ENCODE measurements around the gene CLCN4. TPM values are rescaled to one million over a fixed set of nuclear protein-coding genes. Genes with fewer than 3 reads are reported as not detected.

Gene CLCN4
- total RNA-seq, result 1 to 10 TPM in 1 of 4 donors, under 1 TPM in 1, not detected in 2; 0.79 to 1.1 TPM

- Histone ChIP-seq H3K36me3 (no peaks in the 10 kb centered on the region), H3K9me3 (no peaks in the 10 kb centered on the region), H3K4me1 (peaks cover 0 to 4% (median 0%) of the 10 kb centered on the region in 4 donors), H3K27ac (peak within 1 kb of the TSS; percentile 20 to 43 (median 28)), H3K27me3 (peaks cover 17% of the 10 kb centered on the region), H3K4me3 (peak within 1 kb of the TSS in 3 of 4 donors; percentile 8 to 38 (median 12))
- DNase-seq, result peak; percentile 52
- WGBS, 2 donors (ENCODE audit: low coverage in 1 of 2), result 42 to 61% methylated on average over 2 to 27 of the region's 27 CpGs
- in situ Hi-C loops (cut with MboI; ENCODE audit: low pct_ligation_motif_present in 1 of 4, low pct_unique_long_range_greater_than_20kb in 1 of 4, low sequenced_read_pairs in 3 of 4) (no loop called here), intact Hi-C loops (cut with DNase I; ENCODE audit: low total_unique reads) (no loop called here)
- TF ChIP-seq POLR2A (IDR thresholded peaks at IDR 0.05) (no peak), CTCF (IDR thresholded peaks at IDR 0.05) (no peak), POLR2AphosphoS5 (IDR thresholded peaks at IDR 0.05) (no peak), EP300 (IDR thresholded peaks at IDR 0.05; ENCODE audit: low read depth) (no peak)
Observed at GRCh38 chrX:10156199-10157031, at the start of gene CLCN4. TSS of gene CLCN4 (plus strand) at chrX:10156975. CDS start at chrX:10185033, 28,058 bp downstream.

- DNase-seq, result no peak
- H3K4me1 ChIP-seq, result peaks cover 0 to 54% (median 8%) of the 10 kb centered on the region in 4 donors
- intact Hi-C loops (cut with DNase I; ENCODE audit: low total_unique reads), result no loop called here
- H3K27ac ChIP-seq, result peak overlapping the region; percentile 33 to 77 (median 73)
- no peaks in the 10 kb centered on the region for H3K36me3 ChIP-seq
- WGBS, 2 donors (ENCODE audit: low coverage in 1 of 2), result 76 to 79% methylated on average over 2 of the region's 2 CpGs
- H3K9me3 ChIP-seq, result no peaks in the 10 kb centered on the region
- no peak for TF ChIP-seq CTCF (IDR thresholded peaks at IDR 0.05)
- TF ChIP-seq POLR2AphosphoS5 (IDR thresholded peaks at IDR 0.05), result no peak
- no peak for TF ChIP-seq EP300 (IDR thresholded peaks at IDR 0.05; ENCODE audit: low read depth)
- TF ChIP-seq POLR2A (IDR thresholded peaks at IDR 0.05), result no peak
- in situ Hi-C loops (cut with MboI; ENCODE audit: low pct_ligation_motif_present in 1 of 4, low pct_unique_long_range_greater_than_20kb in 1 of 4, low sequenced_read_pairs in 3 of 4), result loop anchor here in 2 of 4 donors (25.0 kb wide), 1 partner anchor 220 kb away; no protein-coding TSS in a partner anchor
- no peaks in the 10 kb centered on the region for H3K27me3 ChIP-seq
- H3K4me3 ChIP-seq, result no peak overlapping the region
Observed at GRCh38 chrX:10107483-10107882, 49.3 kb upstream of the CLCN4 start.

GRCh38 chrX:10108288-10108687 lies 48.5 kb upstream of the CLCN4 start:
- no peak overlapping the region for H3K4me3 ChIP-seq
- no peaks in the 10 kb centered on the region for H3K9me3 ChIP-seq
- 80% methylated on average over 9 of the region's 9 CpGs; no CpG with 5 or more reads in 1 of the 2 donors for WGBS, 2 donors (ENCODE audit: low coverage in 1 of 2)
- no peaks in the 10 kb centered on the region for H3K36me3 ChIP-seq
- DNase-seq, result no peak
- intact Hi-C loops (cut with DNase I; ENCODE audit: low total_unique reads) (no loop called here), in situ Hi-C loops (cut with MboI; ENCODE audit: low pct_ligation_motif_present in 1 of 4, low pct_unique_long_range_greater_than_20kb in 1 of 4, low sequenced_read_pairs in 3 of 4) (loop anchor here in 2 of 4 donors (25.0 kb wide), 1 partner anchor 221 kb away; no protein-coding TSS in a partner anchor)
- peaks cover 0 to 54% (median 8%) of the 10 kb centered on the region in 4 donors for H3K4me1 ChIP-seq
- peak overlapping the region; percentile 33 to 77 (median 73) for H3K27ac ChIP-seq
- no peak for TF ChIP-seq EP300 (IDR thresholded peaks at IDR 0.05; ENCODE audit: low read depth)
- no peak for TF ChIP-seq POLR2AphosphoS5 (IDR thresholded peaks at IDR 0.05)
- no peak for TF ChIP-seq CTCF (IDR thresholded peaks at IDR 0.05)
- no peak for TF ChIP-seq POLR2A (IDR thresholded peaks at IDR 0.05)
- no peaks in the 10 kb centered on the region for H3K27me3 ChIP-seq

DNA sequence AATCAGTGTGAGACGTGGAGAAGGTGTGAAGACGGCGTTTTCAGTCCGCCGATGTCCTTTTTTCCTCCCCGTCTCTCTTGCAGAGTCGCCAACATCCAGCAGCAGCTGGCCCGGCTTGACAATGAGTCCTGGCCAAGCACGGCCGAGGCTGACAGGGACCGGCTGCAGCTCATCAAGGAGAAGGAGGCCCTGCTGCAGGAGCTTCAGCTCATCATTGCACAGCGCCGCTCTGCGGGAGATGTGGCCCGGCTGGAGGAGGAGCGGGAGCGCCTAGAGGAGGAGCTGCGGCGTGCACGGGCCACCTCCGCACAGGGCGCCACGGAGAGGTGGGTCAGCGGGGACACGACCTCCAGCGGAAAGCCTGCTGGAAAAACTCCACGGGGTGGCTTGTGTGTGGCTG lies 47.1 kb upstream of the CLCN4 start:
- Histone ChIP-seq H3K4me1 (peaks cover 0 to 54% (median 8%) of the 10 kb centered on the region in 4 donors), H3K9me3 (no peaks in the 10 kb centered on the region), H3K4me3 (no peak overlapping the region), H3K27ac (peak overlapping the region; percentile 15 to 73 (median 72)), H3K36me3 (no peaks in the 10 kb centered on the region), H3K27me3 (no peaks in the 10 kb centered on the region)
- in situ Hi-C loops (cut with MboI; ENCODE audit: low pct_ligation_motif_present in 1 of 4, low pct_unique_long_range_greater_than_20kb in 1 of 4, low sequenced_read_pairs in 3 of 4), result loop anchor here in 3 of 4 donors (10.0 to 25.0 kb wide), 2 partner anchors 115 to 222 kb away; no protein-coding TSS in a partner anchor
- intact Hi-C loops (cut with DNase I; ENCODE audit: low total_unique reads), result no loop called here
- 90% methylated on average over 27 of the region's 27 CpGs; no CpG with 5 or more reads in 1 of the 2 donors for WGBS, 2 donors (ENCODE audit: low coverage in 1 of 2)
- DNase-seq, result peak; percentile 38
- no peak for TF ChIP-seq POLR2A (IDR thresholded peaks at IDR 0.05)
- peak; percentile 5 to 57 (median 55) for TF ChIP-seq POLR2AphosphoS5 (IDR thresholded peaks at IDR 0.05)
